Measurements from ENCODE around the gene FNDC3B. TPM values are rescaled to one million over a fixed set of nuclear protein-coding genes. Genes with fewer than 3 reads are reported as not detected.

FNDC3B gene
- total and polyA plus RNA-seq, 4 donors = 23.3 to 74.2 (median 32.9) TPM

- Histone ChIP-seq H3K4me3 (ENCODE audit: low read depth in 1 of 3, low read length in 3 of 3) (no peak overlapping the region), H3K27me3 (ENCODE audit: control insufficient read depth in 4 of 4, insufficient read depth in 4 of 4, low read length in 3 of 4) (no peaks in the 10 kb centered on the region), H3K27ac (ENCODE audit: low read depth in 1 of 2, low read length in 2 of 2) (peak overlapping the region in 1 of 2 donors; percentile 18), H3K36me3 (ENCODE audit: control insufficient read depth in 4 of 4, insufficient read depth in 3 of 4, low read depth in 1 of 4, low read length in 3 of 4) (no peaks in the 10 kb centered on the region), H3K9me3 (ENCODE audit: control insufficient read depth in 4 of 4, low read length in 3 of 4) (no peaks in the 10 kb centered on the region), H3K4me1 (ENCODE audit: control insufficient read depth in 4 of 4, insufficient read depth in 4 of 4, low read length in 3 of 4) (peaks cover 6 to 9% (median 8%) of the 10 kb centered on the region in 4 donors), H3K9ac (ENCODE audit: low read depth in 1 of 2, low read length in 2 of 2) (no peak overlapping the region)
- DNase-seq (ENCODE audit: low spot score) = no peak
- TF ChIP-seq JUND (IDR thresholded peaks at IDR 0.05) = peak in 1 of 2 donors; percentile 16
- TF ChIP-seq HNF4A (conservative IDR thresholded peaks at IDR 0.05) = peak; percentile 37 to 51
- no peak for TF ChIP-seq FOXA1 (IDR thresholded peaks at IDR 0.05)
- peak in 1 of 2 donors; percentile 27 for TF ChIP-seq RXRA (IDR thresholded peaks at IDR 0.05)
- TF ChIP-seq FOXA2 (IDR thresholded peaks at IDR 0.05) = peak; percentile 14
- no peak for TF ChIP-seq MAX (IDR thresholded peaks at IDR 0.05)
- 35% methylated on average over 3 of the region's 3 CpGs for WGBS
These were observed 153.5 kb downstream of the FNDC3B start for GRCh38 chr3:172192830-172193415.

GRCh38 chr3:172193436-172193835 lies 154.1 kb downstream of the FNDC3B start:
- no peak for TF ChIP-seq REST (IDR thresholded peaks at IDR 0.05)
- TF ChIP-seq FOXA1 (IDR thresholded peaks at IDR 0.05) = no peak
- Histone ChIP-seq H3K9ac (ENCODE audit: low read depth in 1 of 2, low read length in 2 of 2) (no peak overlapping the region), H3K4me1 (ENCODE audit: control insufficient read depth in 4 of 4, insufficient read depth in 4 of 4, low read length in 3 of 4) (peaks cover 6 to 9% (median 8%) of the 10 kb centered on the region in 4 donors), H3K27ac (ENCODE audit: low read depth in 1 of 2, low read length in 2 of 2) (no peak overlapping the region), H3K36me3 (ENCODE audit: control insufficient read depth in 4 of 4, insufficient read depth in 3 of 4, low read depth in 1 of 4, low read length in 3 of 4) (no peaks in the 10 kb centered on the region), H3K4me3 (ENCODE audit: low read depth in 1 of 3, low read length in 3 of 3) (no peak overlapping the region), H3K9me3 (ENCODE audit: control insufficient read depth in 4 of 4, low read length in 3 of 4) (no peaks in the 10 kb centered on the region), H3K27me3 (ENCODE audit: control insufficient read depth in 4 of 4, insufficient read depth in 4 of 4, low read length in 3 of 4) (no peaks in the 10 kb centered on the region)
- DNase-seq (ENCODE audit: low spot score) = no peak
- 88% methylated on average over 1 of the region's 1 CpG for WGBS

- no peak for DNase-seq (ENCODE audit: low spot score)
- no peak overlapping the region for H3K27ac ChIP-seq (ENCODE audit: low read depth in 1 of 2, low read length in 2 of 2)
- H3K36me3 ChIP-seq (ENCODE audit: control insufficient read depth in 4 of 4, insufficient read depth in 3 of 4, low read depth in 1 of 4, low read length in 3 of 4) = no peaks in the 10 kb centered on the region
These were observed 155.5 kb downstream of the FNDC3B start for GRCh38 chr3:172194702-172195406.

GRCh38 chr3:172195407-172195754 lies 156.0 kb downstream of the FNDC3B start:
- peaks cover 0 to 2% (median 0%) of the 10 kb centered on the region in 4 donors for H3K36me3 ChIP-seq (ENCODE audit: control insufficient read depth in 4 of 4, insufficient read depth in 3 of 4, low read depth in 1 of 4, low read length in 3 of 4)

More at GRCh38 chr3:172194702-172195406, 155.5 kb downstream of the FNDC3B start:
- H3K9me3 ChIP-seq (ENCODE audit: control insufficient read depth in 4 of 4, low read length in 3 of 4) = no peaks in the 10 kb centered on the region
- H3K4me1 ChIP-seq (ENCODE audit: control insufficient read depth in 4 of 4, insufficient read depth in 4 of 4, low read length in 3 of 4) = peaks cover 6 to 9% (median 8%) of the 10 kb centered on the region in 4 donors
- no peak for TF ChIP-seq RXRA (IDR thresholded peaks at IDR 0.05)
- TF ChIP-seq RAD21 (IDR thresholded peaks at IDR 0.05) = no peak
- H3K27me3 ChIP-seq (ENCODE audit: control insufficient read depth in 4 of 4, insufficient read depth in 4 of 4, low read length in 3 of 4) = no peaks in the 10 kb centered on the region
- H3K4me3 ChIP-seq (ENCODE audit: low read depth in 1 of 3, low read length in 3 of 3) = no peak overlapping the region
- H3K9ac ChIP-seq (ENCODE audit: low read depth in 1 of 2, low read length in 2 of 2) = no peak overlapping the region
- whole genome bisulfite sequencing = 75% methylated on average over 4 of the region's 4 CpGs

More at GRCh38 chr3:172195407-172195754, 156.0 kb downstream of the FNDC3B start:
- Histone ChIP-seq H3K27me3 (ENCODE audit: control insufficient read depth in 4 of 4, insufficient read depth in 4 of 4, low read length in 3 of 4) (no peaks in the 10 kb centered on the region), H3K27ac (ENCODE audit: low read depth in 1 of 2, low read length in 2 of 2) (no peak overlapping the region), H3K9me3 (ENCODE audit: control insufficient read depth in 4 of 4, low read length in 3 of 4) (no peaks in the 10 kb centered on the region), H3K4me1 (ENCODE audit: control insufficient read depth in 4 of 4, insufficient read depth in 4 of 4, low read length in 3 of 4) (peaks cover 6 to 9% (median 8%) of the 10 kb centered on the region in 4 donors), H3K9ac (ENCODE audit: low read depth in 1 of 2, low read length in 2 of 2) (no peak overlapping the region), H3K4me3 (ENCODE audit: low read depth in 1 of 3, low read length in 3 of 3) (no peak overlapping the region)
- 33% methylated on average over 1 of the region's 1 CpG for WGBS
- TF ChIP-seq ATF3 (IDR thresholded peaks at IDR 0.05) (no peak), FOXA1 (IDR thresholded peaks at IDR 0.05) (no peak), RAD21 (IDR thresholded peaks at IDR 0.05) (no peak), ZBTB33 (IDR thresholded peaks at IDR 0.05) (no peak), TAF1 (conservative IDR thresholded peaks at IDR 0.05) (no peak), EGR1 (IDR thresholded peaks at IDR 0.05; ENCODE audit: low read depth in 2 of 2) (no peak), HNF4A (conservative IDR thresholded peaks at IDR 0.05) (no peak), MAX (IDR thresholded peaks at IDR 0.05) (no peak), YY1 (IDR thresholded peaks at IDR 0.05) (no peak), HNF4G (IDR thresholded peaks at IDR 0.05) (no peak)
- DNase-seq (ENCODE audit: low spot score) = no peak

Data from liver (tissue), 9 donors.